Vagina (tissue), 2 donors: Measurements from ENCODE around the gene MED15.

ENCODE experiments used
- POLR2A ChIP-seq, 2 donors: fragments of 450-650 bp; IDR thresholded peaks; one replicate each; pipeline ENCODE4 v1.6.1; 2017; ENCODE audit warnings: antibody characterized with exemption in 2 of 2, mild to moderate bottlenecking in 2 of 2, moderate library complexity in 2 of 2
- POLR2AphosphoS5 ChIP-seq, 2 donors: sonication (generic); formaldehyde crosslinking; IDR thresholded peaks; one replicate each; pipeline ENCODE4 v1.9.0; 2017; ENCODE audit warnings: antibody characterized with exemption in 2 of 2, mild to moderate bottlenecking in 2 of 2, low read depth in 1 of 2; ENCODE audit not compliant: insufficient read depth in 1 of 2
- TF ChIP-seq, protein P1 (sequence below), 3 experiments: fragments of 450-650 bp in 2 of 3; fragments of 200-600 bp in 1 of 3; sonication (generic) in 1 of 3; IDR thresholded peaks; one replicate each; pipeline ENCODE4 v1.5.1; 2017 to 2019; ENCODE audit warnings: antibody characterized with exemption in 3 of 3, mild to moderate bottlenecking in 2 of 3, moderate library complexity in 2 of 3

GRCh38 chr22:20531404-20532201, 24.2 kb downstream of the MED15 start:
- TF ChIP-seq, protein P1, sequence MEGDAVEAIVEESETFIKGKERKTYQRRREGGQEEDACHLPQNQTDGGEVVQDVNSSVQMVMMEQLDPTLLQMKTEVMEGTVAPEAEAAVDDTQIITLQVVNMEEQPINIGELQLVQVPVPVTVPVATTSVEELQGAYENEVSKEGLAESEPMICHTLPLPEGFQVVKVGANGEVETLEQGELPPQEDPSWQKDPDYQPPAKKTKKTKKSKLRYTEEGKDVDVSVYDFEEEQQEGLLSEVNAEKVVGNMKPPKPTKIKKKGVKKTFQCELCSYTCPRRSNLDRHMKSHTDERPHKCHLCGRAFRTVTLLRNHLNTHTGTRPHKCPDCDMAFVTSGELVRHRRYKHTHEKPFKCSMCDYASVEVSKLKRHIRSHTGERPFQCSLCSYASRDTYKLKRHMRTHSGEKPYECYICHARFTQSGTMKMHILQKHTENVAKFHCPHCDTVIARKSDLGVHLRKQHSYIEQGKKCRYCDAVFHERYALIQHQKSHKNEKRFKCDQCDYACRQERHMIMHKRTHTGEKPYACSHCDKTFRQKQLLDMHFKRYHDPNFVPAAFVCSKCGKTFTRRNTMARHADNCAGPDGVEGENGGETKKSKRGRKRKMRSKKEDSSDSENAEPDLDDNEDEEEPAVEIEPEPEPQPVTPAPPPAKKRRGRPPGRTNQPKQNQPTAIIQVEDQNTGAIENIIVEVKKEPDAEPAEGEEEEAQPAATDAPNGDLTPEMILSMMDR (IDR thresholded peaks at IDR 0.05): no peak
- TF ChIP-seq POLR2A (IDR thresholded peaks at IDR 0.05): no peak
- TF ChIP-seq POLR2AphosphoS5 (IDR thresholded peaks at IDR 0.05; ENCODE audit: insufficient read depth in 1 of 2, low read depth in 1 of 2): peak in 1 of 2 donors; percentile 50
